ENCODE results near the gene PSMC3. TPM values are rescaled to one million over a fixed set of nuclear protein-coding genes. Genes with fewer than 3 reads are reported as not detected.

The PSMC3 gene
- total and polyA plus RNA-seq, 2 of the 13 experiments (the other 11 are each of a cell fraction or from before 2014, with no cell fraction given): 75.8 to 214 TPM

- TF ChIP-seq NKX3-1 (CRISPR knock-in tag; IDR thresholded peaks at IDR 0.05): no peak
- TF ChIP-seq PPARG (CRISPR knock-in tag; conservative IDR thresholded peaks at IDR 0.05): peak; percentile 58; the same call in 1 of the 2 replicates
- TF ChIP-seq NR2F1 (CRISPR knock-in tag; IDR thresholded peaks at IDR 0.05): peak; percentile 34 to 43; a peak in 1 of 4 replicates
- TF ChIP-seq SOX13 (IDR thresholded peaks at IDR 0.05): no peak
- TF ChIP-seq SOX13 (CRISPR knock-in tag; conservative IDR thresholded peaks at IDR 0.05 in 1 of 2, IDR thresholded peaks at IDR 0.05 in 1 of 2): peak in 1 of 2 experiments; percentile 88; a peak in 2 of 4 replicates
- 0 out of 2 replicates have a peak, but pooled peaks have one; percentile 32 for TF ChIP-seq TMF1 (CRISPR knock-in tag; IDR thresholded peaks at IDR 0.05; ENCODE audit: low read depth)
- TF ChIP-seq ZNF687 (CRISPR knock-in tag; IDR thresholded peaks at IDR 0.05): peak; percentile 40
- no peak for TF ChIP-seq HDAC1 (CRISPR knock-in tag; IDR thresholded peaks at IDR 0.05)
- no peak for TF ChIP-seq FOXP1 (IDR thresholded peaks at IDR 0.05)
- TF ChIP-seq FOXP1 (CRISPR knock-in tag; IDR thresholded peaks at IDR 0.05): peak; percentile 59
- TF ChIP-seq PRDM4 (CRISPR knock-in tag; IDR thresholded peaks at IDR 0.05; ENCODE audit: borderline replicate concordance): no peak
- peak; percentile 40; the same call in 1 of the 2 replicates for TF ChIP-seq GATAD2A (CRISPR knock-in tag; IDR thresholded peaks at IDR 0.05)
- peak; percentile 62; the same call in 1 of the 2 replicates for TF ChIP-seq HNF4G (IDR thresholded peaks at IDR 0.05; ENCODE audit: borderline replicate concordance, low read depth, low read length)
- TF ChIP-seq HNF4G (CRISPR knock-in tag; IDR thresholded peaks at IDR 0.05; ENCODE audit: borderline replicate concordance, low read depth): no peak
- 0 out of 2 replicates have a peak, but pooled peaks have one; percentile 57 for TF ChIP-seq ZSCAN29 (CRISPR knock-in tag; conservative IDR thresholded peaks at IDR 0.05)
- TF ChIP-seq, protein P1, sequence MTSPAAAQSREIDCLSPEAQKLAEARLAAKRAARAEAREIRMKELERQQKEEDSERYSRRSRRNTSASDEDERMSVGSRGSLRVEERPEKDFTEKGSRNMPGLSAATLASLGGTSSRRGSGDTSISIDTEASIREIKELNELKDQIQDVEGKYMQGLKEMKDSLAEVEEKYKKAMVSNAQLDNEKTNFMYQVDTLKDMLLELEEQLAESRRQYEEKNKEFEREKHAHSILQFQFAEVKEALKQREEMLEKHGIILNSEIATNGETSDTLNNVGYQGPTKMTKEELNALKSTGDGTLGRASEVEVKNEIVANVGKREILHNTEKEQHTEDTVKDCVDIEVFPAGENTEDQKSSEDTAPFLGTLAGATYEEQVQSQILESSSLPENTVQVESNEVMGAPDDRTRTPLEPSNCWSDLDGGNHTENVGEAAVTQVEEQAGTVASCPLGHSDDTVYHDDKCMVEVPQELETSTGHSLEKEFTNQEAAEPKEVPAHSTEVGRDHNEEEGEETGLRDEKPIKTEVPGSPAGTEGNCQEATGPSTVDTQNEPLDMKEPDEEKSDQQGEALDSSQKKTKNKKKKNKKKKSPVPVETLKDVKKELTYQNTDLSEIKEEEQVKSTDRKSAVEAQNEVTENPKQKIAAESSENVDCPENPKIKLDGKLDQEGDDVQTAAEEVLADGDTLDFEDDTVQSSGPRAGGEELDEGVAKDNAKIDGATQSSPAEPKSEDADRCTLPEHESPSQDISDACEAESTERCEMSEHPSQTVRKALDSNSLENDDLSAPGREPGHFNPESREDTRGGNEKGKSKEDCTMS (CRISPR knock-in tag; conservative IDR thresholded peaks at IDR 0.05): no peak
- peak; percentile 12; the same call in 1 of the 2 replicates for TF ChIP-seq ESRRA (CRISPR knock-in tag; IDR thresholded peaks at IDR 0.05; ENCODE audit: low read depth)
- TF ChIP-seq SRSF9 (IDR thresholded peaks at IDR 0.05; ENCODE audit: borderline replicate concordance, insufficient read depth, low read depth, low read length, poor library complexity, severe bottlenecking): no peak
Measured at GRCh38 chr11:47431356-47432083, 5.3 kb upstream of the PSMC3 start (continued).
